ENCODE data around the gene PCDHGA2. TPM values are rescaled to one million over a fixed set of nuclear protein-coding genes. Genes with fewer than 3 reads are reported as not detected.

PCDHGA2 gene
- total and polyA plus RNA-seq, 9 of the 15 experiments (the other 6 are each of a cell fraction or from before 2014, with no cell fraction given): 0.07 to 0.27 (median 0.15) TPM; not detected in 2

- peaks cover 0 to 13% of the 10 kb centered on the region in 2 experiments; a peak in 3 of 5 replicates for H3K27me3 ChIP-seq (ENCODE audit: control insufficient read depth in 2 of 2, insufficient read depth in 2 of 2, low read length in 2 of 2)
- no peak for ATAC-seq
- no peak for FAIRE-seq
These were observed 13.0 kb downstream of the PCDHGA2 start for GRCh38 chr5:141351591-141351990.

GRCh38 chr5:141354900-141355469 lies 16.4 kb downstream of the PCDHGA2 start, which contains the start of gene PCDHGA4:
PCDHGA4 (plus strand) TSS chr5:141355021; CDS start chr5:141355108, 87 bp downstream.
- Histone ChIP-seq H2AFZ (ENCODE audit: low read depth, low read length) (peak within 1 kb of the TSS; percentile 59; the same call in 1 of the 2 replicates), H3K9me1 (ENCODE audit: control insufficient read depth, insufficient read depth, low read length) (no peaks in the 10 kb centered on the region), H3K27ac (ENCODE audit: extremely low read depth, low read depth, low read length) (no peak within 1 kb of the TSS), H3K27me3 (ENCODE audit: control insufficient read depth in 2 of 2, insufficient read depth in 2 of 2, low read length in 2 of 2) (peaks cover 0 to 20% of the 10 kb centered on the region in 2 experiments; a peak in 2 of 5 replicates), H3K36me3 (ENCODE audit: control insufficient read depth, insufficient read depth, low read length) (no peaks in the 10 kb centered on the region), H3K4me1 (replicated peaks in 1 of 2; ENCODE audit: control insufficient read depth in 2 of 2, insufficient read depth in 2 of 2, low read length in 2 of 2) (peaks cover 3 to 12% of the 10 kb centered on the region in 2 experiments; a peak in 3 of 5 replicates), H3K79me2 (ENCODE audit: control insufficient read depth, insufficient read depth, low read length) (no peaks in the 10 kb centered on the region), H3K9ac (ENCODE audit: insufficient read depth in 1 of 2, low read depth in 2 of 2, low read length in 2 of 2) (peak within 1 kb of the TSS in 1 of 2 experiments; percentile 50; a peak in 2 of 4 replicates), H4K20me1 (replicated peaks; ENCODE audit: control insufficient read depth, insufficient read depth, low read length) (no peaks in the 10 kb centered on the region), H3K9me3 (replicated peaks; ENCODE audit: control insufficient read depth, insufficient read depth, low read depth, low read length) (no peaks in the 10 kb centered on the region), H3K4me3 (peak within 1 kb of the TSS; percentile 28), H3K4me2 (ENCODE audit: insufficient read depth, low read length) (peak within 1 kb of the TSS; percentile 32)
- intact Hi-C loops (cut with micrococcal nuclease) (no loop called here), in situ Hi-C loops (cut with MboI) (no loop called here)
- CTCF ChIA-PET (ENCODE audit: low intra/inter-chr PET ratio): interaction anchor here (0.7 to 1.1 kb wide), 2 partner anchors 105 to 206 kb away, joined by 3 read pairs; no protein-coding TSS in a partner anchor
- no peak for FAIRE-seq
- DNase-seq (ENCODE audit: extremely low read depth in 1 of 4, low spot score in 3 of 4): peak in 1 of 4 experiments; percentile 15
- WGBS (ENCODE audit: insufficient coverage, low coverage, missing lambda C conversion rate): 16% methylated on average over 29 of the region's 29 CpGs
- BruUV-seq (replicated peaks): TSS peak; percentile 26
- POLR2A ChIA-PET: interaction anchor here (1.0 to 1.5 kb wide), 3 partner anchors 9 to 163 kb away, joined by 3 to 5 read pairs (median 3); partner anchors contain the start of gene PCDHGA5
- peak; percentile 45; the same call in 1 of the 3 replicates for ATAC-seq

More at GRCh38 chr5:141351591-141351990, 13.0 kb downstream of the PCDHGA2 start:
- no peaks in the 10 kb centered on the region for H4K20me1 ChIP-seq (replicated peaks; ENCODE audit: control insufficient read depth, insufficient read depth, low read length)
- no peaks in the 10 kb centered on the region for H3K9me3 ChIP-seq (replicated peaks; ENCODE audit: control insufficient read depth, insufficient read depth, low read depth, low read length)
- H3K4me3 ChIP-seq: no peak overlapping the region
- no TSS peak for BruUV-seq (replicated peaks)
- H3K4me2 ChIP-seq (ENCODE audit: insufficient read depth, low read length): no peak overlapping the region
- no peaks in the 10 kb centered on the region for H3K36me3 ChIP-seq (ENCODE audit: control insufficient read depth, insufficient read depth, low read length)
- in situ Hi-C loops (cut with MboI) (no loop called here), intact Hi-C loops (cut with micrococcal nuclease) (no loop called here)
- DNase-seq (ENCODE audit: extremely low read depth in 1 of 4, low spot score in 3 of 4): no peak
- H3K27ac ChIP-seq (ENCODE audit: extremely low read depth, low read depth, low read length): no peak overlapping the region
- H3K79me2 ChIP-seq (ENCODE audit: control insufficient read depth, insufficient read depth, low read length): no peaks in the 10 kb centered on the region
- peaks cover 3 to 5% of the 10 kb centered on the region in 2 experiments; a peak in 3 of 5 replicates for H3K4me1 ChIP-seq (replicated peaks in 1 of 2; ENCODE audit: control insufficient read depth in 2 of 2, insufficient read depth in 2 of 2, low read length in 2 of 2)
- WGBS (ENCODE audit: insufficient coverage, low coverage, missing lambda C conversion rate): 52% methylated on average over 24 of the region's 36 CpGs
- H3K9ac ChIP-seq (ENCODE audit: insufficient read depth in 1 of 2, low read depth in 2 of 2, low read length in 2 of 2): no peak overlapping the region
- no peaks in the 10 kb centered on the region for H3K9me1 ChIP-seq (ENCODE audit: control insufficient read depth, insufficient read depth, low read length)
- CTCF ChIA-PET (ENCODE audit: low intra/inter-chr PET ratio): no interaction called here
- H2AFZ ChIP-seq (ENCODE audit: low read depth, low read length): no peak overlapping the region
- no peak for TF ChIP-seq GTF2F1 (IDR thresholded peaks at IDR 0.05; ENCODE audit: low read depth, low read length)
- TF ChIP-seq SMAD1 (IDR thresholded peaks at IDR 0.05; ENCODE audit: low read depth, low read length, partially characterized antibody): no peak
- no peak for TF ChIP-seq GATAD2A (IDR thresholded peaks at IDR 0.05)
- no peak for TF ChIP-seq HNRNPL (IDR thresholded peaks at IDR 0.05; ENCODE audit: low read depth, low read length)
- TF ChIP-seq ZNF511 (CRISPR knock-in tag; IDR thresholded peaks at IDR 0.05): no peak
- POLR2A ChIA-PET: no interaction called here
